AG09319 (cell line): ENCODE data around the gene SPAG6.

Experiments used
- DNase-seq: peaks from one replicate; pipeline ENCODE4 v3.0.0-alpha.2; 2010; ENCODE audit warnings: low read depth; ENCODE audit errors: extremely low read depth
- TF ChIP-seq, protein P1 (sequence below): IDR thresholded peaks from 2 replicates; pipeline ENCODE4 v1.5.1; 2011; ENCODE audit warnings: low read depth, mild to moderate bottlenecking, inconsistent platforms, low read length, moderate library complexity

Gene SPAG6

DNA sequence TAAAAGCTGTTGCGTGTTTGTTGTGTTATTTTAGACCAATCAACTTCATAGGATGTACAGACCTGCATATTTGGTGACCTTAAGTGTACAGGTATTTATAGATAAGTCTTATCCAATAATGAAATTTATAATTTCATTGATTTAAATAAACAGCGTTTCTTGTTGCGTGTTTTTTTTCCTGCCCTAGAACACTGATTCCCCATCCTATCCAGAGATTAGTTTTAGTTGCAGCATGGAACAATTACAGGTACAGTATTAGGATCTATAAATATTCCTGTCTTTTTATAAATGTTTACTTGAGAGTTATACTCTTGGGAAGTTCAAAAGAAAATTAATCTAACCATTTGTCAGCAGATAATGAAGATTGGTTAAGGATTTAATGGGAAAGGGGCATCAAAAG lies 26.5 kb upstream of the SPAG6 start:
- TF ChIP-seq, protein P1, sequence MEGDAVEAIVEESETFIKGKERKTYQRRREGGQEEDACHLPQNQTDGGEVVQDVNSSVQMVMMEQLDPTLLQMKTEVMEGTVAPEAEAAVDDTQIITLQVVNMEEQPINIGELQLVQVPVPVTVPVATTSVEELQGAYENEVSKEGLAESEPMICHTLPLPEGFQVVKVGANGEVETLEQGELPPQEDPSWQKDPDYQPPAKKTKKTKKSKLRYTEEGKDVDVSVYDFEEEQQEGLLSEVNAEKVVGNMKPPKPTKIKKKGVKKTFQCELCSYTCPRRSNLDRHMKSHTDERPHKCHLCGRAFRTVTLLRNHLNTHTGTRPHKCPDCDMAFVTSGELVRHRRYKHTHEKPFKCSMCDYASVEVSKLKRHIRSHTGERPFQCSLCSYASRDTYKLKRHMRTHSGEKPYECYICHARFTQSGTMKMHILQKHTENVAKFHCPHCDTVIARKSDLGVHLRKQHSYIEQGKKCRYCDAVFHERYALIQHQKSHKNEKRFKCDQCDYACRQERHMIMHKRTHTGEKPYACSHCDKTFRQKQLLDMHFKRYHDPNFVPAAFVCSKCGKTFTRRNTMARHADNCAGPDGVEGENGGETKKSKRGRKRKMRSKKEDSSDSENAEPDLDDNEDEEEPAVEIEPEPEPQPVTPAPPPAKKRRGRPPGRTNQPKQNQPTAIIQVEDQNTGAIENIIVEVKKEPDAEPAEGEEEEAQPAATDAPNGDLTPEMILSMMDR, result no peak
- DNase-seq, result no peak

DNA sequence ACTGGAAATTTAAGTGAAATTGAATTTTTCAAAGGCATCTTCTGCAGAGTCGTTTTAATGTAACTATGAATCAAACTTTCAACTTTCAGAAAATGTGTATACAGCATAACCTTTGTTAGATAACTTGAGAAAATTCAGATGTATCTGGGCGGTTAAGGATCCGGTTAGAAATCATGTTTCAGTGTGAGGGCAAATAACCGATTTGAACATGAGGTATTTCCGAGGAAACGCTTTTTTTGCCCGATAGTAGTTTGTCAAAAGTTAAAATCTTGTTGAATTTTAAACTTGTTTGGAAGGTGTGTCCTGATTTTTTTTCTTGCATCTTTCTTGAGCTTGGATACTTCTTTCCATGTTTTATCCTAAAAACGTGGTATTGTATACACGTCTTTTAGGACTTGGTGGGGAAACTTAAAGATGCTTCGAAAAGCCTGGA lies 25.7 kb upstream of the SPAG6 start:
- TF ChIP-seq, protein P1, result no peak
- DNase-seq, result no peak

DNA sequence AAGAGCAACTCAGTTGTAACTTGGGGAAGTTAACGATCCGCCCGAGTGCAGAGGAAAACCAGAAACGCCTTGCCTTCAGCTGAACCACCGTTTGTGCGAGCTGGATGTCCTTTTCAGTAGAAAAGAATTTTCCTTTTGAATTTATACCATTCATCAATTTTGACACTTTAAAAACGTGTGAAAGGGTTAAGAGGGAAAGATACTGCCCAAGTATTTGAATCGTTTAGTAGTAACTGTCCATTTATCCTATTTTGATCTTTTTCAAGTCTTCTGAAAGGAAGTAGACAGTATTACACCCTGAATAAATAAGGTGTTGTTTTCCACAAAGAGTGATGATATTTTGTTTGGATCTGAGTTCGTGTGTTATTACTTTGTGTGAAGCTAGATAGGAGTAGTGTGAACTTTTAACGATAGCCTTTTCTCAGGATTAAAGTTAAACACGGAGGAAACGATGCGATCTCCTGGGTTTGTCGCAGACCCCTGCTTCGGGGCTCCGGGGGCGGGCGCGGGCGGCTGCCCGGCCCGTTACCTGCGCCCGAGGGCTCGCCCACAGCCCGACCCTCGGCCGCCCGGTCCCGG lies 25.2 kb upstream of the SPAG6 start:
- TF ChIP-seq, protein P1, result no peak

DNA sequence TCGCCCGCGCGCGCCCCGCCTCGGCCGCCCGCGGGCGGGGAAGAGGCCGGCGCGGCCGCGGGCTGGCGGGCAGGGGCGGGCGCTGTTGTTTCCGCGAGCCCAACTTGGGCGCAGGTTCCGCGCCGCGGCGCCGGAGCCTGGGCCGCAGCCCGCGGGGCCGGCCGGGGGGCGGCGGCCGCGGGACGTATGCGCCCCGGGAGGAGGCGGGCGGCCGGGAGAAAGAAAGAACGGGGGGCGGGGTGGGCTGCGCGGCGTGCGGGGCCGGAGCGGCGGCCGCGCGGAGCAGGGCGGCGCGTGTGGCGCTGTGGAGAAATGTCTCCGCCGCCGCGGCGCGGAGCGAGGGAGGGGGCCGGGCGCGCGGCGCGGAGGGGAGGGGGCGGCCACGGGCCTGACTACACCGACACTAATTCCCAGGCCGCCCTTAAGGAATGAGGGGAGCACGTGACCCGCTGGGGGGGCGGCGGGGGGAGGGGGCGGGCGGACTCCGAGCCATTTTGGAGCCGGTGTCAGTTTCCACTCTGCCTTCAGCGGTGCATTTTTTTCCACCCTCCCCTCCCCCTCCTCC lies 24.6 kb upstream of the SPAG6 start, which contains the start of gene BMI1:
BMI1 (plus strand) TSS at position 509 of the 565 bp plus-strand sequence. CDS start 5,351 bp downstream, outside the sequence.
- TF ChIP-seq, protein P1, result no peak
- DNase-seq, result no peak

More for the DNA sequence above, 25.2 kb upstream of the SPAG6 start:
- DNase-seq, result no peak

DNA sequence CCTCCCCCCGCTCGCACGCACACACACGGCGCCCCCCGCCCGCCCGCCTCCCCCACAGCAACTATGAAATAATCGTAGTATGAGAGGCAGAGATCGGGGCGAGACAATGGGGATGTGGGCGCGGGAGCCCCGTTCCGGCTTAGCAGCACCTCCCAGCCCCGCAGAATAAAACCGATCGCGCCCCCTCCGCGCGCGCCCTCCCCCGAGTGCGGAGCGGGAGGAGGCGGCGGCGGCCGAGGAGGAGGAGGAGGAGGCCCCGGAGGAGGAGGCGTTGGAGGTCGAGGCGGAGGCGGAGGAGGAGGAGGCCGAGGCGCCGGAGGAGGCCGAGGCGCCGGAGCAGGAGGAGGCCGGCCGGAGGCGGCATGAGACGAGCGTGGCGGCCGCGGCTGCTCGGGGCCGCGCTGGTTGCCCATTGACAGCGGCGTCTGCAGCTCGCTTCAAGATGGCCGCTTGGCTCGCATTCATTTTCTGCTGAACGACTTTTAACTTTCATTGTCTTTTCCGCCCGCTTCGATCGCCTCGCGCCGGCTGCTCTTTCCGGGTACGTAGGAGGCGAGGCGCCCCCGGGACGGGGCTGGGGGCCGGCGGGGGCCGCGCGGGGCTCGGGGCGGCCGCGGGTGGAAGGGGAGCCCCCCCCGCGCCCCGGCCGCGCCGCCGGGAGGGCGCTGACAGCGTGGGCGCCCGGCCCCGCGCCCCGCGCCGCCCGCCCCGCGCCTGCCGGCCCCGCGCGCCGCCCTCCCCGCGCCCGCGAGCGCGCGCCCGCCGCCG lies 24.0 kb upstream of the SPAG6 start:
- TF ChIP-seq, protein P1, result no peak
- no peak for DNase-seq

DNA sequence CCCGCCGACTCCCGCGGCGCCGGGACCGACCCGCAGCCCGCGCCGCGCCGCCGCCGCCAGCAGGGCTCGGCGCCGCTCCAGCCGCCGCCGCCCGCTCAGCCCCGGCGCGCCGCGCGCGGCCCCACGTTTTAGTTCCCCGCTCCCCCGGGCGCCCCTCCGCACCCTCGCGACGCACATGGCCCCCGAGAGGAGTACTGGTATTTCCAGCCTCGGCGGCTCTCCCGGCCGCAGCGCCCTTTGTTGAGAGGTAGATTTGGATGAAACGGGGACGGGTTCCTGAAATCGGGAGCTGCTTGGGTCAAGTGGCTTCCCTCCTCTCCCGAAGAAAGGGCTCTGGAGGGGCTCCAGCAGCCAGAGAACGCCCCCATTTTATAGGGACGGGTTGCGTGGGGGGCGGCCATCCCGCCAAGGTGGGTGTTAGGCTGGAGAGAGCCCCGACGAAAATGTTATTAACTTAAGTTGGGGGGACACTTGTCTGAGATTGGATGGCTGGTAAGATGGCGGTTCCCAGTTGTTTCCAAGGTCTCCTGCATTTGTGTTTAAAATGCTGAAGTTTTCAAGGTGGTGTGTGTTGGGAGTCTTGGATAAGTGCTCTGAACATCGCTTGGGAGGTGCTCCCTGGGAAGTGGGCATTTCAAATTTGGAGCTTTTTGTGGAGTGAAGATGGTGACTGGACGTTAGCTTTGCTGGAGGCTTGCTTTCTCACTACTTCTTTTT lies 23.2 kb upstream of the SPAG6 start:
- TF ChIP-seq, protein P1, result no peak
- no peak for DNase-seq
